ENCODE results near the gene FGF6. TPM values are rescaled to one million over a fixed set of nuclear protein-coding genes. Genes with fewer than 3 reads are reported as not detected.

Gene FGF6
- total RNA-seq, 6 experiments from 2014 or later = not detected

- H3K27ac Mint-ChIP-seq = no peak overlapping the region
- TF ChIP-seq, protein P1, sequence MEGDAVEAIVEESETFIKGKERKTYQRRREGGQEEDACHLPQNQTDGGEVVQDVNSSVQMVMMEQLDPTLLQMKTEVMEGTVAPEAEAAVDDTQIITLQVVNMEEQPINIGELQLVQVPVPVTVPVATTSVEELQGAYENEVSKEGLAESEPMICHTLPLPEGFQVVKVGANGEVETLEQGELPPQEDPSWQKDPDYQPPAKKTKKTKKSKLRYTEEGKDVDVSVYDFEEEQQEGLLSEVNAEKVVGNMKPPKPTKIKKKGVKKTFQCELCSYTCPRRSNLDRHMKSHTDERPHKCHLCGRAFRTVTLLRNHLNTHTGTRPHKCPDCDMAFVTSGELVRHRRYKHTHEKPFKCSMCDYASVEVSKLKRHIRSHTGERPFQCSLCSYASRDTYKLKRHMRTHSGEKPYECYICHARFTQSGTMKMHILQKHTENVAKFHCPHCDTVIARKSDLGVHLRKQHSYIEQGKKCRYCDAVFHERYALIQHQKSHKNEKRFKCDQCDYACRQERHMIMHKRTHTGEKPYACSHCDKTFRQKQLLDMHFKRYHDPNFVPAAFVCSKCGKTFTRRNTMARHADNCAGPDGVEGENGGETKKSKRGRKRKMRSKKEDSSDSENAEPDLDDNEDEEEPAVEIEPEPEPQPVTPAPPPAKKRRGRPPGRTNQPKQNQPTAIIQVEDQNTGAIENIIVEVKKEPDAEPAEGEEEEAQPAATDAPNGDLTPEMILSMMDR (IDR thresholded peaks at IDR 0.05) = no peak
- DNase-seq = no peak
- no peaks in the 10 kb centered on the region for H3K36me3 Mint-ChIP-seq (ENCODE audit: low read depth)
- peaks cover 47% of the 10 kb centered on the region for H3K27me3 Mint-ChIP-seq (ENCODE audit: insufficient read depth)
- H3K4me3 Mint-ChIP-seq = no peak overlapping the region
- no peaks in the 10 kb centered on the region for H3K9me3 Mint-ChIP-seq
- H3K4me1 Mint-ChIP-seq (ENCODE audit: low read depth) = 0 out of 2 replicates have a peak, but pooled peaks cover 4% of the 10 kb centered on the region
Observed at GRCh38 chr12:4446335-4446734, 720 bp upstream of the FGF6 start.

DNA sequence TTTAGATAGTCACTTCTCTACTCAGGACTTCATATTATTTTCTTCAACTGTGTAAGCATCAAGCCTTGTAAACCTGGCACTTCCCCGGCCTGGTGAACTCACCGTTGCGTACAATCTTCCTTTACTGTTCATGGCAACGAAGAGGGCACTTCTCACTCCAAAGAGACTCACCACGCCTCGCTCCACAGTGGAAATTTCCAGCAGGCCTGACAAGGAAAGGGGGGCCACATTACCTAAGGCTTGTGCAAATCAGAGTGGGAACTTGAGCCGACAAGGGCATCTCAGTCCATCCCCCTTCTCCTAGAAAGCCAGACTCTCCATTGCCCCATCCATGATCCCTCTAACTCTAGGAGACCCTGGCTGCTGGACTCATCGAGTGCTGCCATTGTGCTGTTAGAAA lies 1.6 kb downstream of the FGF6 start:
- Mint-ChIP-seq H3K27me3 (ENCODE audit: insufficient read depth) (peaks cover 51% of the 10 kb centered on the region), H3K4me3 (no peak overlapping the region), H3K4me1 (ENCODE audit: low read depth) (no peaks in the 10 kb centered on the region), H3K36me3 (ENCODE audit: low read depth) (no peaks in the 10 kb centered on the region), H3K9me3 (no peaks in the 10 kb centered on the region), H3K27ac (no peak overlapping the region)
- DNase-seq = no peak
- TF ChIP-seq, protein P1 (IDR thresholded peaks at IDR 0.05) = no peak

DNA sequence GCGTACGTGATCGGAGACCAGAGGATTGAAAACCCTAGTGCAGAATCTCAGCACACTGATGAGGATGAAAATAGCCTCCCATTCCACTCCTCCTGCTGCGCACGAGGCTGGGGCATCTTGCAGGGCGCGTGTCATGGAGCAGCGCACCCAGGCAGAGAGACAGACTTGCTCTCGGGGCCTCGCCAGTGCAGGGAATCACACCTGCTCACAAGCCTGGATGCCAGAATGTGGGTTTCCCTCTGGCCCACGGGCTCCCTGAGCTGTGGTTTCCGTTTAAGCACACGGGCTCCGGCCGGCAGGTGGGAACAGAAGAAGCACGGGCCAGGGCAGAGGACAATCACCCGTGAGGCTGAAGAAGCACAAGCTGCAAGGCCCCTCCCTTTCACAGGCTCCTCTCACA lies 2.0 kb downstream of the FGF6 start:
- Mint-ChIP-seq H3K36me3 (ENCODE audit: low read depth) (no peaks in the 10 kb centered on the region), H3K4me1 (ENCODE audit: low read depth) (no peaks in the 10 kb centered on the region), H3K27me3 (ENCODE audit: insufficient read depth) (peaks cover 47% of the 10 kb centered on the region), H3K4me3 (no peak overlapping the region), H3K27ac (no peak overlapping the region), H3K9me3 (no peaks in the 10 kb centered on the region)
- TF ChIP-seq, protein P1 (IDR thresholded peaks at IDR 0.05) = no peak
- no peak for DNase-seq

DNA sequence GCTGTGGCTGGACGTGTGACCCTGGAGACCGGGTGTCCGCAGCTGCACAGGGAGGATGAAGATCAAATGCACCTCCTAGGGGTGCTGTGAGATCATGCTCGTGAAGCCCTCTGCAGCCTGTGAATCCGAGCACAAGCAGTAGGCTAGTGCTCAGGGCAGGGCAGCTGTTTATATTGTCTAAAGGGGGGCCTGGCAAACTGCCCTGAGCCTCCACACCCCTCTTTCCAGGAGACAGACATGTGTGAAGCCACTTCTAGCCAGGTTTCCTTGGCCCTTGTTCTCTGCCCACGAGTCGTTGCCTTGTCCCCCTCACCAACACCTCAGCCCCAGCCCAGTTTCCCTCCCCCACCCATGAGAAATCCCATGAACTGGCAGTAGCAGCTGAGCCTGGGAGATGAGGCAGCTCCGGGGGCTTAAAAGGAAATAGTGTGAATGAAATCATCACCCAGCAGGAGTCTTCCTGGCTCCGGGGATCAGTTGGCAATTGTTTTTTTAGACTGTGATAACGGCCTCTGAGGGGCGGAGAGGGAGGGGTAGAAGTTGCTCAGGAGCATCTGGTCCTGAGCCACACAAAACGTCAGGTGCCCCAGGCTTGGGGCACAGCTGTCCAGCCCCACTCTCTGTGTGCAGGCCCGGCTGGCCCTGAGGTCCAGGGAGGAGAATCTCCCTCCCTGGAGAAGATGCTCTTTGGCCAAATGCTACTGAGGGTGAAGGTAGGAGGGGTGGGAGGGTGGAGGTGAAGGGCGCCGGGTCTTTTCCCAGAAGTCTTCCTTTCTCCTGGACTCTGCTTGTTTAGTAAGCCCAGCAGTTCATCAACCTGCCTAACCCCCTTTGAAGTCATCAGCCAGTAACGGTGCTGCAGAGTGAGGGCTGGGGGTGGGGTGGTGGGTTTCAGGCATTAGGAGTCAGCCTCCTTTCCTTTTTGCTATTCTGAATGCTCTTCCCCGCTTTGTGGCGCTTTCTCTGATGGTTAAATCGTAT lies 4.0 kb downstream of the FGF6 start:
- Mint-ChIP-seq H3K4me1 (ENCODE audit: low read depth) (no peaks in the 10 kb centered on the region), H3K4me3 (no peak overlapping the region)
- no peak for DNase-seq

GRCh38 chr12:4440187-4440941 lies 5.3 kb downstream of the FGF6 start:
- no peak overlapping the region for H3K27ac Mint-ChIP-seq
- DNase-seq = no peak
- no peaks in the 10 kb centered on the region for H3K36me3 Mint-ChIP-seq (ENCODE audit: low read depth)
- peaks cover 34% of the 10 kb centered on the region for H3K27me3 Mint-ChIP-seq (ENCODE audit: insufficient read depth)
- TF ChIP-seq, protein P1 (IDR thresholded peaks at IDR 0.05) = no peak
- H3K9me3 Mint-ChIP-seq = no peaks in the 10 kb centered on the region
- no peak overlapping the region for H3K4me3 Mint-ChIP-seq
- H3K4me1 Mint-ChIP-seq (ENCODE audit: low read depth) = no peaks in the 10 kb centered on the region

More for the DNA sequence above, 4.0 kb downstream of the FGF6 start:
- Mint-ChIP-seq H3K27ac (no peak overlapping the region), H3K9me3 (no peaks in the 10 kb centered on the region), H3K27me3 (ENCODE audit: insufficient read depth) (peaks cover 44% of the 10 kb centered on the region), H3K36me3 (ENCODE audit: low read depth) (no peaks in the 10 kb centered on the region)
- TF ChIP-seq, protein P1 (IDR thresholded peaks at IDR 0.05) = no peak

Measured in HFFc6 (cell line).